NK-92 (cell line): ENCODE results near the gene FOXJ2.
A peak's percentile ranks its signal among the peaks of the same experiment; 100 is the strongest.
"Not testable (repeated sequence)": the region's sequence is repeated elsewhere in the genome, so short reads cannot be mapped to it uniquely, and the experiment has no call there.

Experiments used
- DNase-seq: peaks from one replicate; lab custom pipeline; 2025; ENCODE audit not compliant: unreplicated experiment; lab: John Stamatoyannopoulos, UW

Gene FOXJ2

GRCh38 chr12:8032242-8033152 lies at the start of gene FOXJ2:
TSS of gene FOXJ2 (plus strand) at chr12:8032716. CDS start at chr12:8039833, 7,117 bp downstream.
- no peak for DNase-seq

- not testable (repeated sequence) for DNase-seq
Measured at GRCh38 chr12:7983019-7983418, 49.5 kb upstream of the FOXJ2 start.

- DNase-seq: not testable (repeated sequence)
Measured at GRCh38 chr12:7983460-7983859, 49.1 kb upstream of the FOXJ2 start.

GRCh38 chr12:7984900-7985299 lies 47.6 kb upstream of the FOXJ2 start:
- no peak for DNase-seq

GRCh38 chr12:7985802-7986418 lies 46.6 kb upstream of the FOXJ2 start:
- DNase-seq: no peak

GRCh38 chr12:7989827-7990491 lies 42.6 kb upstream of the FOXJ2 start:
- DNase-seq: no peak

- no peak for DNase-seq
Measured at GRCh38 chr12:7991535-7991934, 41.0 kb upstream of the FOXJ2 start.

- DNase-seq: no peak
Measured at GRCh38 chr12:7994731-7995205, 37.7 kb upstream of the FOXJ2 start.

- DNase-seq: peak; percentile 1
Measured at GRCh38 chr12:7995266-7995963, 37.1 kb upstream of the FOXJ2 start.

GRCh38 chr12:8000827-8001226 lies 31.7 kb upstream of the FOXJ2 start:
- DNase-seq: not testable (repeated sequence)

- DNase-seq: not testable (repeated sequence)
Measured at GRCh38 chr12:8001496-8001895, 31.0 kb upstream of the FOXJ2 start.

GRCh38 chr12:8004897-8005296 lies 27.6 kb upstream of the FOXJ2 start:
- DNase-seq: not testable (repeated sequence)

GRCh38 chr12:8011331-8011730 lies 21.2 kb upstream of the FOXJ2 start:
- no peak for DNase-seq

GRCh38 chr12:8012651-8013309 lies 19.7 kb upstream of the FOXJ2 start:
- DNase-seq: no peak

- no peak for DNase-seq
Measured at GRCh38 chr12:8014836-8015235, 17.7 kb upstream of the FOXJ2 start.

GRCh38 chr12:8018213-8018612 lies 14.3 kb upstream of the FOXJ2 start:
- DNase-seq: not testable (repeated sequence)

- no peak for DNase-seq
Measured at GRCh38 chr12:8018666-8019581, 13.6 kb upstream of the FOXJ2 start.

- peak; percentile 76 for DNase-seq
Measured at GRCh38 chr12:8026291-8026900, 6.1 kb upstream of the FOXJ2 start.

GRCh38 chr12:8027856-8028255 lies 4.7 kb upstream of the FOXJ2 start:
- DNase-seq: no peak
